Left lung (tissue), 10 donors: ENCODE measurements around the gene ZMYM4. TPM values are rescaled to one million over a fixed set of nuclear protein-coding genes. Genes with fewer than 3 reads are reported as not detected.

Experiments used
- ATAC-seq: fragments of 200-7000 bp; cut with Tn5 transposase; one replicate; pipeline ENCODE4 v1.9.1; 2020; ENCODE audit warnings: moderate library complexity
- DNase-seq, 4 donors: peaks; one replicate each; pipeline ENCODE4 v3.0.0-alpha.2; 2013 to 2020
- H3K27ac ChIP-seq, 2 donors: fragments of 200-600 bp; sonication (generic) in 1 of 2; one replicate each; pipeline versions ENCODE4 v1.5.0 to v1.8.0; 2020 to 2021
- H3K27me3 ChIP-seq, 2 donors: fragments of 200-600 bp; sonication (generic) in 1 of 2; one replicate each; pipeline versions ENCODE4 v1.5.0 to v1.8.0; 2020 to 2021
- H3K36me3 ChIP-seq, 2 donors: fragments of 200-600 bp; sonication (generic) in 1 of 2; one replicate each; pipeline versions ENCODE4 v1.5.0 to v1.8.0; 2020 to 2021
- H3K4me1 ChIP-seq, 2 donors: fragments of 200-600 bp; one replicate each; pipeline ENCODE4 v1.8.0; 2021
- H3K4me3 ChIP-seq, 2 donors: fragments of 200-600 bp; sonication (generic) in 1 of 2; one replicate each; pipeline versions ENCODE4 v1.5.0 to v1.8.0; 2020 to 2021; ENCODE audit warnings: mild to moderate bottlenecking in 1 of 2
- H3K9me3 ChIP-seq, 2 donors: fragments of 200-600 bp; sonication (generic) in 1 of 2; one replicate each; pipeline versions ENCODE4 v1.5.0 to v1.8.0; 2020 to 2021
- CTCF ChIP-seq, 2 donors: fragments of 200-600 bp; sonication (generic) in 1 of 2; IDR thresholded peaks; one replicate each; pipeline versions ENCODE4 v1.5.0 to v1.8.0; 2021; ENCODE audit warnings: antibody characterized with exemption in 2 of 2
- intact Hi-C, 2 donors: fragments of 100-400 bp; cut with DNase I; formaldehyde crosslinking; loops; one replicate each; pipeline versions ENCODE4 v1.11.2 to v1.14.2; 2022
- polyA plus RNA-seq, 6 donors: library from polyadenylated mRNA; unstranded; fragments of 120-200 nt; gene quantifications; one replicate each; pipeline ENCODE4 v1.2.1, GENCODE V29; 2013; ENCODE audit not compliant: insufficient read length in 6 of 6
- total RNA-seq, 2 donors: library from RNA; stranded (reverse); fragmentation: NEBNext Ultra II Directional; extraction: Animal tissue kit (Norgen Biotek cat#: 25700); gene quantifications; one replicate each; pipeline ENCODE4 v1.2.1, GENCODE V29; 2021
- donor health status: DM: no; HTN: yes; CAD: no.
- donor health status: DM: no; HTN: no; CAD: no.

The ZMYM4 gene
- total and polyA plus RNA-seq, 8 donors, result 47.7 to 75.4 (median 68.3) TPM

DNA sequence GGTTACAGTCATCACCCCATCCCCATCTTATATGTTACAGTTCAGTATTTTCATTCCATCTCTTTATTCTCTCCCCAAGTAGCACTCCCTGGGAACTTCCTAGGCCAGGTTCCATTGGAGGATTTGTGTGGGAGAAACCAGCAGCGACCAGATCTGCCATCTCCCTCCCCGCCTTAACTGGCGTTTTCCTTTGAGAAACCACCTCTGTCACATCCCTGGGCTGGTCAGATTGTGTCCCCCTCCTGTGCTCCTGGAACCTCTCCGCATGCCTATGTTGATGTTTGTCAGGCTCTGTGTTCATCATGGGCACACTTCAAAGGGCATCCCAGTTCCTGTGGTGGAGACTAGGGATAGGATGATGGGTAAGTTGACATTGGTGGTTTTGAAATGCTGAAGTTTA, 162.3 kb downstream of the ZMYM4 start:
- Histone ChIP-seq H3K4me3 (no peak overlapping the region), H3K9me3 (no peaks in the 10 kb centered on the region), H3K27me3 (no peaks in the 10 kb centered on the region), H3K36me3 (peaks cover 0 to 47% of the 10 kb centered on the region in 2 donors), H3K27ac (no peak overlapping the region), H3K4me1 (no peaks in the 10 kb centered on the region)
- no peak for TF ChIP-seq CTCF (IDR thresholded peaks at IDR 0.05)
- DNase-seq (no peak), ATAC-seq (no peak)
- intact Hi-C loops, result no loop called here

- DNase-seq (no peak), ATAC-seq (no peak)
- Histone ChIP-seq H3K36me3 (peaks cover 0 to 51% of the 10 kb centered on the region in 2 donors), H3K27ac (no peak overlapping the region), H3K4me1 (no peaks in the 10 kb centered on the region), H3K27me3 (no peaks in the 10 kb centered on the region), H3K9me3 (no peaks in the 10 kb centered on the region), H3K4me3 (no peak overlapping the region)
- intact Hi-C loops, result no loop called here
- TF ChIP-seq CTCF (IDR thresholded peaks at IDR 0.05), result no peak
These were observed 162.7 kb downstream of the ZMYM4 start for GRCh38 chr1:35431173-35431599.

DNA sequence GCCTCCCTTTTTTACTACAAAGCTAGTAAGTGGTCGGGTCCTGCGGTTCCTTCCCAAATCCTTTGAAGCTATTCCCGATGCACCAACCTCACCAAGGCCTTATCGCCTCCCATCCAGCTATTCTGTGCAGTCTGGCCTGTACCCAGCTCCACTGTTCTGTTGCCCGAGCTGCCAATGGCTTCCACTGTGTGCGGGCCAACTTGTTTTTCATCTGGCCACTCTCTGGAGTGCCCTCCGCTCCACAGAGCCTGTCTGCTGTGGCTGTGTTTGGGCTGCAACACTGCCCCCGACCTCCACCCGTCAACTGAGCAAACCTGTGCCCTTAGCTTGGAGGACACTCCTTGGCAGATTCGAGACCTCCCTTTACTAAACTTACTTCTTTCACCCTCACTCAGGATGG, 163.7 kb downstream of the ZMYM4 start:
- peaks cover 0 to 61% of the 10 kb centered on the region in 2 donors for H3K36me3 ChIP-seq
- no peak overlapping the region for H3K4me3 ChIP-seq

GRCh38 chr1:35433714-35434113, 165.2 kb downstream of the ZMYM4 start:
- no peak for TF ChIP-seq CTCF (IDR thresholded peaks at IDR 0.05)
- H3K36me3 ChIP-seq, result peaks cover 0 to 72% of the 10 kb centered on the region in 2 donors

More for the DNA sequence above, 163.7 kb downstream of the ZMYM4 start:
- no peak for TF ChIP-seq CTCF (IDR thresholded peaks at IDR 0.05)
- no peak for DNase-seq
- no peak overlapping the region for H3K27ac ChIP-seq
- H3K27me3 ChIP-seq, result no peaks in the 10 kb centered on the region
- H3K9me3 ChIP-seq, result no peaks in the 10 kb centered on the region
- intact Hi-C loops, result no loop called here
- H3K4me1 ChIP-seq, result no peaks in the 10 kb centered on the region
- ATAC-seq, result no peak

GRCh38 chr1:35434703-35435102, 166.2 kb downstream of the ZMYM4 start:
- no peak for ATAC-seq
- peaks cover 0 to 82% of the 10 kb centered on the region in 2 donors for H3K36me3 ChIP-seq
- no peak for TF ChIP-seq CTCF (IDR thresholded peaks at IDR 0.05)

More at GRCh38 chr1:35433714-35434113, 165.2 kb downstream of the ZMYM4 start:
- intact Hi-C loops, result no loop called here
- Histone ChIP-seq H3K4me3 (no peak overlapping the region), H3K27ac (no peak overlapping the region), H3K27me3 (no peaks in the 10 kb centered on the region), H3K9me3 (no peaks in the 10 kb centered on the region), H3K4me1 (no peaks in the 10 kb centered on the region)
- no peak for DNase-seq
- no peak for ATAC-seq

More at GRCh38 chr1:35434703-35435102, 166.2 kb downstream of the ZMYM4 start:
- no peaks in the 10 kb centered on the region for H3K27me3 ChIP-seq
- H3K4me1 ChIP-seq, result no peaks in the 10 kb centered on the region
- no peak for DNase-seq
- H3K9me3 ChIP-seq, result no peaks in the 10 kb centered on the region
- H3K27ac ChIP-seq, result no peak overlapping the region
- intact Hi-C loops, result no loop called here
- H3K4me3 ChIP-seq, result no peak overlapping the region
